SK-N-SH (cell line): ENCODE results near the gene PTPN9. TPM values are rescaled to one million over a fixed set of nuclear protein-coding genes. Genes with fewer than 3 reads are reported as not detected.
"Not testable (repeated sequence)": the region's sequence is repeated elsewhere in the genome, so short reads cannot be mapped to it uniquely, and the experiment has no call there.

Experiments used
- CTCF ChIA-PET: fragments of 300-600, 350-600 bp; formaldehyde crosslinking; extraction: SDS; loops from one replicate; lab custom pipeline; 2021; lab: Yijun Ruan, JAX
- POLR2A ChIA-PET: fragments of 350-600 bp; sonication (Branson Sonifier 250); formaldehyde crosslinking; extraction: SDS; loops from one replicate; lab custom pipeline; 2020; ENCODE audit warnings: antibody characterized with exemption, inconsistent platforms; lab: Yijun Ruan, JAX
- DNase-seq: peaks from one replicate; pipeline ENCODE4 v3.0.0; 2012
- H2AFZ ChIP-seq: fragments of 200-600 bp; sonication (generic); 2 replicates; pipeline ENCODE4 v1.8.1; 2016; ENCODE audit warnings: antibody characterized with exemption, mild to moderate bottlenecking, low read depth
- H3F3A ChIP-seq: fragments of 200-600 bp; sonication (generic); replicated peaks from 2 replicates; pipeline ENCODE3; 2016; ENCODE audit warnings: antibody characterized with exemption, mild to moderate bottlenecking; ENCODE audit not compliant: insufficient read depth
- H3K27ac ChIP-seq, 2 experiments: fragments of 200-500 bp in 1 of 2; fragments of 200-600 bp in 1 of 2; sonication (Bioruptor generic) in 1 of 2; sonication (generic), shearing (Covaris generic) in 1 of 2; 2 replicates each; pipeline versions ENCODE4 v1.5.1 to v1.6.1; 2014 to 2016; ENCODE audit warnings: low read depth in 2 of 2, inconsistent platforms in 1 of 2, low read length in 1 of 2, mild to moderate bottlenecking in 1 of 2, mixed read lengths in 1 of 2
- H3K27me3 ChIP-seq: fragments of 200-600 bp; sonication (generic), shearing (Covaris generic); 2 replicates; pipeline ENCODE4 v1.6.1; 2016; ENCODE audit warnings: mixed run types; ENCODE audit not compliant: insufficient read depth
- H3K36me3 ChIP-seq, 2 experiments: fragments of 200-500 bp in 1 of 2; fragments of 200-600 bp in 1 of 2; sonication (Bioruptor generic) in 1 of 2; sonication (generic) in 1 of 2; replicated peaks in 1 of 2; 2 replicates each; pipeline versions ENCODE3 to v1.5.1; 2014 to 2016; ENCODE audit warnings: low read length in 1 of 2, mild to moderate bottlenecking in 1 of 2; ENCODE audit not compliant: insufficient read depth in 2 of 2, control insufficient read depth in 1 of 2
- H3K4me1 ChIP-seq, 2 experiments: fragments of 200-500 bp in 1 of 2; fragments of 200-600 bp in 1 of 2; sonication (Bioruptor generic) in 1 of 2; sonication (generic), shearing (Covaris generic) in 1 of 2; 2 replicates each; pipeline versions ENCODE4 v1.5.1 to v1.6.1; 2014 to 2016; ENCODE audit warnings: low read depth in 1 of 2, low read length in 1 of 2, mixed run types in 1 of 2; ENCODE audit not compliant: insufficient read depth in 2 of 2, control insufficient read depth in 1 of 2
- H3K4me2 ChIP-seq: fragments of 200-600 bp; sonication (generic), shearing (Covaris generic); 2 replicates; pipeline ENCODE4 v1.6.1; 2017; ENCODE audit warnings: mixed run types
- H3K4me3 ChIP-seq, 2 experiments: fragments of 200-500 bp in 1 of 2; fragments of 200-600 bp in 1 of 2; sonication (Bioruptor generic) in 1 of 2; sonication (generic), shearing (Covaris generic) in 1 of 2; 2 replicates each; pipeline versions ENCODE4 v1.5.1 to v1.8.1; 2014 to 2016; ENCODE audit warnings: low read depth in 2 of 2, inconsistent platforms in 1 of 2, low read length in 1 of 2, mild to moderate bottlenecking in 1 of 2, mixed read lengths in 1 of 2, moderate library complexity in 1 of 2
- H3K79me2 ChIP-seq: fragments of 200-600 bp; sonication (generic); 2 replicates; pipeline ENCODE4 v1.8.1; 2017; ENCODE audit warnings: mild to moderate bottlenecking; ENCODE audit not compliant: insufficient read depth
- H3K9ac ChIP-seq: fragments of 200-600 bp; sonication (generic); 2 replicates; pipeline ENCODE4 v1.6.1; 2017; ENCODE audit warnings: mixed run types
- H3K9me2 ChIP-seq: fragments of 200-600 bp; sonication (generic); 2 replicates; pipeline ENCODE4 v1.6.1; 2017; ENCODE audit warnings: mixed run types
- H3K9me3 ChIP-seq: fragments of 200-600 bp; sonication (generic); 2 replicates; pipeline ENCODE4 v1.6.1; 2017; ENCODE audit warnings: mixed run types, mild to moderate bottlenecking, moderate library complexity
- H4K20me1 ChIP-seq: fragments of 200-600 bp; sonication (generic); 2 replicates; pipeline ENCODE4 v1.6.1; 2017; ENCODE audit warnings: mild to moderate bottlenecking, mixed run types; ENCODE audit not compliant: insufficient read depth
- MAX ChIP-seq: IDR thresholded peaks from 2 replicates; pipeline ENCODE4 v1.4.0; 2012; ENCODE audit warnings: low read depth
- MEF2A ChIP-seq: IDR thresholded peaks from 2 replicates; pipeline ENCODE4 v1.4.0; 2012; ENCODE audit warnings: low read depth, borderline replicate concordance
- RAD21 ChIP-seq: IDR thresholded peaks from 2 replicates; pipeline ENCODE4 v1.6.1; 2012; ENCODE audit warnings: mild to moderate bottlenecking, low read length
- SIN3A ChIP-seq: IDR thresholded peaks from 2 replicates; pipeline ENCODE4 v1.6.1; 2012; ENCODE audit warnings: low read depth, mild to moderate bottlenecking, low read length, moderate library complexity, borderline replicate concordance
- TEAD4 ChIP-seq: IDR thresholded peaks from 2 replicates; pipeline ENCODE4 v1.4.0; 2012; ENCODE audit warnings: mild to moderate bottlenecking, borderline replicate concordance; ENCODE audit not compliant: insufficient read depth
- USF2 ChIP-seq: fragments of 150-350 bp; IDR thresholded peaks from 2 replicates; pipeline ENCODE4 v1.6.1; 2017; ENCODE audit warnings: antibody characterized with exemption, low read length, low read depth, borderline replicate concordance
- YY1 ChIP-seq: IDR thresholded peaks from 2 replicates; pipeline ENCODE4 v1.4.0; 2012; ENCODE audit warnings: low read depth, mild to moderate bottlenecking
- WGBS: methylation state at CpG from one replicate; pipeline ENCODE4 v1.1.6; 2017; ENCODE audit warnings: low lambda C conversion rate; 5-methylcytosine and 5-hydroxymethylcytosine counted together
- polyA plus RNA-seq, 3 experiments: library from polyadenylated mRNA; depleted of rRNA; stranded (reverse); fragments of >200 nt; gene quantifications; 2 replicates each; pipeline ENCODE4 v1.2.3, GENCODE V29; 2012
- TF ChIP-seq, protein P1 (sequence below): IDR thresholded peaks from 2 replicates; pipeline ENCODE4 v1.6.1; 2012; ENCODE audit warnings: mild to moderate bottlenecking, low read depth, low read length, moderate library complexity
- TF ChIP-seq, protein P2 (sequence below): IDR thresholded peaks from 2 replicates; pipeline ENCODE4 v1.4.0; 2012; ENCODE audit warnings: low read depth, borderline replicate concordance

Gene PTPN9
- polyA plus RNA-seq, 1 of the 3 experiments (the other 2 are of a cell fraction): 25.9 TPM

- POLR2A ChIA-PET: no interaction called here
- no peaks in the 10 kb centered on the region for H3K9me2 ChIP-seq
- no peaks in the 10 kb centered on the region for H4K20me1 ChIP-seq
- no peak overlapping the region for H3K4me2 ChIP-seq
- 96% methylated on average over 1 of the region's 1 CpG for WGBS
- no peaks in the 10 kb centered on the region for H3K4me1 ChIP-seq
- H3K9me3 ChIP-seq: no peaks in the 10 kb centered on the region
- H3K9ac ChIP-seq: no peak overlapping the region
- H3K79me2 ChIP-seq: no peaks in the 10 kb centered on the region; the same call in 1 of the 2 replicates
- no peak for TF ChIP-seq USF2
- no peak for TF ChIP-seq SIN3A
- TF ChIP-seq, protein P1, sequence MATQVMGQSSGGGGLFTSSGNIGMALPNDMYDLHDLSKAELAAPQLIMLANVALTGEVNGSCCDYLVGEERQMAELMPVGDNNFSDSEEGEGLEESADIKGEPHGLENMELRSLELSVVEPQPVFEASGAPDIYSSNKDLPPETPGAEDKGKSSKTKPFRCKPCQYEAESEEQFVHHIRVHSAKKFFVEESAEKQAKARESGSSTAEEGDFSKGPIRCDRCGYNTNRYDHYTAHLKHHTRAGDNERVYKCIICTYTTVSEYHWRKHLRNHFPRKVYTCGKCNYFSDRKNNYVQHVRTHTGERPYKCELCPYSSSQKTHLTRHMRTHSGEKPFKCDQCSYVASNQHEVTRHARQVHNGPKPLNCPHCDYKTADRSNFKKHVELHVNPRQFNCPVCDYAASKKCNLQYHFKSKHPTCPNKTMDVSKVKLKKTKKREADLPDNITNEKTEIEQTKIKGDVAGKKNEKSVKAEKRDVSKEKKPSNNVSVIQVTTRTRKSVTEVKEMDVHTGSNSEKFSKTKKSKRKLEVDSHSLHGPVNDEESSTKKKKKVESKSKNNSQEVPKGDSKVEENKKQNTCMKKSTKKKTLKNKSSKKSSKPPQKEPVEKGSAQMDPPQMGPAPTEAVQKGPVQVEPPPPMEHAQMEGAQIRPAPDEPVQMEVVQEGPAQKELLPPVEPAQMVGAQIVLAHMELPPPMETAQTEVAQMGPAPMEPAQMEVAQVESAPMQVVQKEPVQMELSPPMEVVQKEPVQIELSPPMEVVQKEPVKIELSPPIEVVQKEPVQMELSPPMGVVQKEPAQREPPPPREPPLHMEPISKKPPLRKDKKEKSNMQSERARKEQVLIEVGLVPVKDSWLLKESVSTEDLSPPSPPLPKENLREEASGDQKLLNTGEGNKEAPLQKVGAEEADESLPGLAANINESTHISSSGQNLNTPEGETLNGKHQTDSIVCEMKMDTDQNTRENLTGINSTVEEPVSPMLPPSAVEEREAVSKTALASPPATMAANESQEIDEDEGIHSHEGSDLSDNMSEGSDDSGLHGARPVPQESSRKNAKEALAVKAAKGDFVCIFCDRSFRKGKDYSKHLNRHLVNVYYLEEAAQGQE: no peak
- no peak for TF ChIP-seq MAX
- no peak for TF ChIP-seq RAD21
- no peak overlapping the region for H3K27ac ChIP-seq
- H3K36me3 ChIP-seq: peaks cover 24 to 36% of the 10 kb centered on the region in 2 experiments
- H3F3A ChIP-seq: peaks cover 5% of the 10 kb centered on the region
- no peaks in the 10 kb centered on the region for H3K27me3 ChIP-seq
- no peak for DNase-seq
- CTCF ChIA-PET: no interaction called here
- no peak overlapping the region for H3K4me3 ChIP-seq
- no peak overlapping the region for H2AFZ ChIP-seq
Measured at GRCh38 chr15:75483961-75484360, 95.2 kb downstream of the PTPN9 start.

- H2AFZ ChIP-seq, H3K4me2 ChIP-seq, POLR2A ChIA-PET, H3K79me2 ChIP-seq, H3K4me3 ChIP-seq, H3K27me3 ChIP-seq, H4K20me1 ChIP-seq, H3K9ac ChIP-seq, H3K4me1 ChIP-seq, H3F3A ChIP-seq, H3K9me3 ChIP-seq, DNase-seq, CTCF ChIA-PET, H3K9me2 ChIP-seq, H3K27ac ChIP-seq: not testable (repeated sequence)
- 89% methylated on average over 5 of the region's 5 CpGs for WGBS
- H3K36me3 ChIP-seq: peaks cover 27 to 36% of the 10 kb centered on the region in 2 experiments
Measured at GRCh38 chr15:75483556-75483955, 95.6 kb downstream of the PTPN9 start.

DNA sequence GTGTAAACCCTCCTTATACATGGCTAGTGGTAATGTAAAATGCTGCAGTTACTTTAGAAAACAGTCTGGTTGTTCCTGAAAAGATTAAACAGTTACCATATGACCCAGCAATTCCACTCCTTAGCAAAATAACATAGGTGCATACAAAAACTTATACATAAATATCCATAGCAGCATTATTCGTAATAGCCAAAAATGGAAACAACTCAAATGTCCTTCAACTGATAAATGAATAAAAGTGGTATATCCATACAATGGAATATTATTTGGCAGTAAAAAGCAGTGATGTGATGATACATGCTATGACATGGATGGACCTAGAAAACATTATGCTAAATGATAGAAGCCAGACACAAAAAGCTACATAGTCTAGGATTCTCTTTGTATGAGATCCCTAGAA lies 96.0 kb downstream of the PTPN9 start:
- H3K4me1 ChIP-seq: no peaks in the 10 kb centered on the region
- no peak overlapping the region for H3K4me2 ChIP-seq
- 98% methylated on average over 1 of the region's 1 CpG for WGBS
- H3K27me3 ChIP-seq: no peaks in the 10 kb centered on the region
- no peak overlapping the region for H2AFZ ChIP-seq
- no peak overlapping the region for H3K9ac ChIP-seq
- CTCF ChIA-PET: no interaction called here
- peaks cover 5% of the 10 kb centered on the region for H3F3A ChIP-seq
- no peak for DNase-seq
- H3K36me3 ChIP-seq: peaks cover 28 to 33% of the 10 kb centered on the region in 2 experiments
- no peaks in the 10 kb centered on the region for H3K9me3 ChIP-seq
- H3K27ac ChIP-seq: no peak overlapping the region
- H3K4me3 ChIP-seq: no peak overlapping the region
- H3K9me2 ChIP-seq: no peaks in the 10 kb centered on the region
- H3K79me2 ChIP-seq: no peaks in the 10 kb centered on the region; the same call in 1 of the 2 replicates
- TF ChIP-seq, protein P2, sequence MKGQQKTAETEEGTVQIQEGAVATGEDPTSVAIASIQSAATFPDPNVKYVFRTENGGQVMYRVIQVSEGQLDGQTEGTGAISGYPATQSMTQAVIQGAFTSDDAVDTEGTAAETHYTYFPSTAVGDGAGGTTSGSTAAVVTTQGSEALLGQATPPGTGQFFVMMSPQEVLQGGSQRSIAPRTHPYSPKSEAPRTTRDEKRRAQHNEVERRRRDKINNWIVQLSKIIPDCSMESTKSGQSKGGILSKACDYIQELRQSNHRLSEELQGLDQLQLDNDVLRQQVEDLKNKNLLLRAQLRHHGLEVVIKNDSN: no peak
- TF ChIP-seq RAD21 (no peak), YY1 (no peak), TEAD4 (no peak), MEF2A (no peak)
- TF ChIP-seq, all 33 proteins: peak for 0
- no peaks in the 10 kb centered on the region for H4K20me1 ChIP-seq
- POLR2A ChIA-PET: no interaction called here

- H3K9ac ChIP-seq, H3K4me1 ChIP-seq, H3F3A ChIP-seq, H2AFZ ChIP-seq, H3K27me3 ChIP-seq, H3K27ac ChIP-seq, H3K79me2 ChIP-seq, H3K9me3 ChIP-seq, H3K4me2 ChIP-seq, DNase-seq, H3K4me3 ChIP-seq, H4K20me1 ChIP-seq, POLR2A ChIA-PET, H3K9me2 ChIP-seq, CTCF ChIA-PET: not testable (repeated sequence)
- 98% methylated on average over 23 of the region's 54 CpGs for WGBS
- H3K36me3 ChIP-seq: peaks cover 18 to 37% of the 10 kb centered on the region in 2 experiments
Measured at GRCh38 chr15:75480463-75480862, 98.7 kb downstream of the PTPN9 start.
